Measurements from ENCODE around the gene WFDC12.
A peak's percentile ranks its signal among the peaks of the same experiment; 100 is the strongest.

WFDC12 gene

DNA sequence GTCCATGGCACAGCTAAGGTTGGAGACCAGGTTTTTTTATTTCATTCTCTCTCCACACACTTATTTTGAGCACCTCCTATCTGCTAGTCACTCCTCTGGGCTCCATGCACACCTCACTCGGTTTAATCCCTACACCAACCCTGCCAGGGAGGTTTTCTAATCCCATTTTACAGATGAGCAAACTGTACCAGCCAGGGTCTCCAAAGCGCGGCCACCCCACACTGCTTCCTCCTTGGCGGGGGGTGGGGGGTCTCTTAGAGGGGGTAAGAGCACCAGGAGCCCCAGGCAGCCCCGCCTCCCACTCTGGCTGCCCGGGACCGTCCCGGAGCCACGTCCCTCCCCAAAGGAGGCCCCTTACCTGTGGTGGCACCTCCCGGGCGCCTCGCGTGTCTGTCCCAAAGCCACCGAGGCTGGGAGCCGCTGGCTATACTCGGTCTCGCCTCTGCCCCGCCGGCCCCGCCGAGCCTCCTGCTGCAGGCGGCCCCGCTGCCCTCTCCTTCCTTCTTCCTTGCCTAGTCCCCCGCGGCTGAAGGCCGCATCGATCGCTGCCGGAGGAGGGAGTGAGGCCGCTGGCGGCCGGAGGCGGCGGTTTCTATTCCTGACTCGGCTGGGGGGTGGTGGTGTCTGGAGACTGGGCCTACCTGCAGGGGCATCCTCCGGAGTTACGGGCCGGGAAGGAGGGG lies 23.6 kb downstream of the WFDC12 start, which contains the start of gene KCNS1:
Gene KCNS1, minus strand, starts transcription at position 565 of the 683 bp plus-strand sequence. CDS start 1,891 bp downstream, outside the sequence.
- no peak within 1 kb of the TSS for H3K4me3 ChIP-seq (ENCODE audit: low read depth, low read length)
- TF ChIP-seq, protein P1, sequence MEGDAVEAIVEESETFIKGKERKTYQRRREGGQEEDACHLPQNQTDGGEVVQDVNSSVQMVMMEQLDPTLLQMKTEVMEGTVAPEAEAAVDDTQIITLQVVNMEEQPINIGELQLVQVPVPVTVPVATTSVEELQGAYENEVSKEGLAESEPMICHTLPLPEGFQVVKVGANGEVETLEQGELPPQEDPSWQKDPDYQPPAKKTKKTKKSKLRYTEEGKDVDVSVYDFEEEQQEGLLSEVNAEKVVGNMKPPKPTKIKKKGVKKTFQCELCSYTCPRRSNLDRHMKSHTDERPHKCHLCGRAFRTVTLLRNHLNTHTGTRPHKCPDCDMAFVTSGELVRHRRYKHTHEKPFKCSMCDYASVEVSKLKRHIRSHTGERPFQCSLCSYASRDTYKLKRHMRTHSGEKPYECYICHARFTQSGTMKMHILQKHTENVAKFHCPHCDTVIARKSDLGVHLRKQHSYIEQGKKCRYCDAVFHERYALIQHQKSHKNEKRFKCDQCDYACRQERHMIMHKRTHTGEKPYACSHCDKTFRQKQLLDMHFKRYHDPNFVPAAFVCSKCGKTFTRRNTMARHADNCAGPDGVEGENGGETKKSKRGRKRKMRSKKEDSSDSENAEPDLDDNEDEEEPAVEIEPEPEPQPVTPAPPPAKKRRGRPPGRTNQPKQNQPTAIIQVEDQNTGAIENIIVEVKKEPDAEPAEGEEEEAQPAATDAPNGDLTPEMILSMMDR (IDR thresholded peaks at IDR 0.05; ENCODE audit: borderline replicate concordance, insufficient read depth, low read depth, low read length): no peak

DNA sequence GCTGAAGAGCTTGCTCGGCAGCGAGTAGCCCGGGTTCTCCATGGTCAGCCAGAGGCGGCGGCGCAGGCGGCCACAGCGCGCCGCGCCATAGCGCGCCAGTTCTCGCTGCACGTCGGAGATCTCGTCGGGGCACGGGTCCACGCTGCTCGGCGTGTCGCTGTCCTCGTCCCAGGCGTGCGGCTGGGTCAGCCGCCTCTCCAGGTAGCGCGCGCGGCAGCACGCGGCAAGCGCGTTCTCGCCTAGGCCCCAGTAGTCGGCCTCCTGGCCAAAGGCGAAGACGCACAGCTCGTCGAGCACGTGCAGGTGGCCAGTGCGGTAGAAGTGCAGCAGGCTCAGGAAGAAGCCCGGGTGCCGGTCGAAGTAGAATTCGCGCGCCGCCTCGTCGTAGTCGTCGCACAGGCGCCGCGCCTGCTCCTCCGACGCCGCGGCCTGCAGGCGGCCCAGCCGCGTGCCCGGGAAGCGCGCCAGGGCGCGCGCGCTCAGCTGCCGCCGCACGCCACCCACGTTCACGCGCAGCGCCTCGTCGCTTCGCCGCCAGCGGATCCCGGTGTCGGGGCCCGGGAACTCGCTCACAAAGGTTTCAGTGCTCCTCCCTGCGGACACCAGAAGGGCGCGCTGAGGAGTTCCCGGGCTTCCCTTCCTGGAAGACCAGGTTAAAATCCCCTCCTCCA lies 26.0 kb downstream of the WFDC12 start:
- TF ChIP-seq, protein P1 (IDR thresholded peaks at IDR 0.05; ENCODE audit: borderline replicate concordance, insufficient read depth, low read depth, low read length): no peak

DNA sequence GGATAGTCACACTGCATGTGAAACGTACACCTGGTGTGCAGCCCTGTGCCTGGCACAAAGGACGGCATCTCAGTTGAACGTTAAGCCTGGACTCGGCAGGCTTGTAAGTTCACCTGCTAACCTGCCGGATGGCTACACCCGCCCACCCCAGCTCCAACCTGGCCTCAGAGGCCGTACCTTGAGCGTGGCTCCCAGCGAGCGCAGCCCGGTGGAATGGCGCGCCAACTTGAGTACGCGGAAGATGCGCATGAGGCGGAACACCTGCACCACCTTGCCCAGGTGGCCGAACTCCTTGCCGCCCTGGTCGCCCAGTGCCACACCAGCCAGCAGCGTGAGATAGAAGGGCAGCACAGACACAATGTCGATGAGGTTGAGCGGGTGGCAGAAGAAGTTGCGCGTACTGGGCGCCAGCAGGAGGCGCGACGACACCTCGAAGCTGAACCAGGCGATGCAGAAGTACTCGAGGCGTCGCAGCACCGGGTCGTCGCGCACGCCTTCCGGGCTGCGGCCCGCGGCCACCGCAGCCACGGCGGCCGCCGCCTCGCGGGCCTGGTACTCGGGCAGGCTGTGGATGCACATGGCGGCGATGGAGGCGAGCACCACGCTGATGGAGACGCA lies 26.7 kb downstream of the WFDC12 start:
- TF ChIP-seq, protein P1 (IDR thresholded peaks at IDR 0.05; ENCODE audit: borderline replicate concordance, insufficient read depth, low read depth, low read length): peak; percentile 39; the same call in 1 of the 2 replicates
- no peak overlapping the region for H3K4me3 ChIP-seq (ENCODE audit: low read depth, low read length)

More for the DNA sequence above, 26.0 kb downstream of the WFDC12 start:
- H3K4me3 ChIP-seq (ENCODE audit: low read depth, low read length): no peak overlapping the region

DNA sequence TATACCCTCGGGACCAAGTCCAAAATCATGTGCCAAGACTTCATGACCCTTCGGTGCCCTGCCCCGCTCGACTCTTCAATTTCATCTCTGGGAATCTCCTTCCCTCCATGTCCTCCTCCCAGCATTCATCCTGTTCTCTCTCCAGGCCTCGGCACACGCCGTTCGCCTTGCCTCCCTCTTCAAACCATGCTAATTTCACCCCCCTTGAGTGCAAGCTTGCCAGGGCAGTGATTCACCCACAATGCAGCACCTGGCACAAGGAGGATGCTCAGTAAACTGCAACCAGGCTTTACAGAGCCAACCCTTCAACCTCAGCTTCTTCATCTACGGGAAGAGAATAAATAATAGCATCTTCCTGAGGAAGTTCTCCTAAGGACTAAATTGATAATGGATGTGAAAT lies 27.5 kb downstream of the WFDC12 start:
- H3K4me3 ChIP-seq (ENCODE audit: low read depth, low read length): no peak overlapping the region
- TF ChIP-seq, protein P1 (IDR thresholded peaks at IDR 0.05; ENCODE audit: borderline replicate concordance, insufficient read depth, low read depth, low read length): no peak

DNA sequence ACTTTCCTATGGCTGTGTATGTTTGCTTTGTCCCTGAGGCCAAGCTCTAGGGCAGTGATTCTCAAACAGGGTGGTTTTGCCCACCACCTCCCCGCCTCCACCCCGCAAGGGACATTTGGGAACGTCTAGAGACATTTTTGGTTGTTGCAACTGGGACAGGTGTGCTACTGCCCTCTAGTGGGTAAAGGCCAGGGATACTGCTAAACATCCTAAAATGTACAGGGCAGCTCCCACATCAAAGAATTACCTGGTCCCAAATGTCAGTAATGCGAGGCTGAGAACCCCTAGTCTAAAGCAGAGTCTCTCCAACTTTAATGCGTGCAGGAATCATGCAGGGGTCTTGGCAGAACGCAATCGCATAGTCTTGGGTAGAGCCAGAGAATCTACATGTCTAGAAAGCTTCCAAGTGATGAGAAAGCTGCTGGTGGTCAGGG lies 28.4 kb downstream of the WFDC12 start:
- TF ChIP-seq, protein P1 (IDR thresholded peaks at IDR 0.05; ENCODE audit: borderline replicate concordance, insufficient read depth, low read depth, low read length): peak; percentile 76
- no peak overlapping the region for H3K4me3 ChIP-seq (ENCODE audit: low read depth, low read length)

DNA sequence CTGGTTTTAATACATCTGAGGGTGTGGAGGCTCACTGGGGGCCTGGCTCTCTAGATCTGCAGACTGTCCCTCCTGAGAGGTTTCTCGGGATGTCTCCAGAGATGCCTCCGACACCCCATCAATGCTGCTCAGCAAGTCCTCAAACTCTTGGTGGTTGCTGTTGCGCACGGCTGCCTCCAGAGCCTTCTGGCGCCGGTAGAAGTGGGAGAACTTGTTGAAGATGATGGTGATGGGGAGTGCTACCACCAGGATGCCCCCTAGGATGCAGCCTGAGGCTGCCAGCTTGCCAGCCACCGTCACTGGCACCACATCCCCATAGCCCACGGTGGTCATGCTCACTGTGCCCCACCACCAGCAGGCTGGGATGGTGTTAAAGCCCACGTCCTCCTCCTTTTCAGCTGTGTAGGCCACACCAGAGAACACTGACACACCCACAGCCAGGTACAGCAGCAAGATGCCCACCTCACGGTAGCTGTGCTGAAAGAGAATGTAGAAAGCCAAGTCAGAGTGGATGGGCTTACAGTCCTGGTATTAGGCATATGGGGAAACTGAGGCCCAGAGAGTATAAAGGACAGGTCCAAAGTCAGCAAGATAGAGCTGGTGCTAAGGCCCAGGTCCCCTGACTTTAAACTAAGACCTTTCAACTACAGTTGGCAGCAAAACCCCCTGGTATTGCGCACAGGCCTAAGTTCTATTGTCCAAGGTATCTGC lies 29.2 kb downstream of the WFDC12 start:
- no peak overlapping the region for H3K4me3 ChIP-seq (ENCODE audit: low read depth, low read length)
- TF ChIP-seq, protein P1 (IDR thresholded peaks at IDR 0.05; ENCODE audit: borderline replicate concordance, insufficient read depth, low read depth, low read length): no peak

All from GM12875 (cell line).